ENCODE data around the gene REEP5. TPM values are rescaled to one million over a fixed set of nuclear protein-coding genes. Genes with fewer than 3 reads are reported as not detected.
"Not testable (repeated sequence)": the region's sequence is repeated elsewhere in the genome, so short reads cannot be mapped to it uniquely, and the experiment has no call there.

REEP5 gene
- 18.5 and 25.3 TPM in 2 replicates for total RNA-seq (2014; rRNA removed; shearing (Covaris generic); ENCODE audit: low replicate concordance)

DNA sequence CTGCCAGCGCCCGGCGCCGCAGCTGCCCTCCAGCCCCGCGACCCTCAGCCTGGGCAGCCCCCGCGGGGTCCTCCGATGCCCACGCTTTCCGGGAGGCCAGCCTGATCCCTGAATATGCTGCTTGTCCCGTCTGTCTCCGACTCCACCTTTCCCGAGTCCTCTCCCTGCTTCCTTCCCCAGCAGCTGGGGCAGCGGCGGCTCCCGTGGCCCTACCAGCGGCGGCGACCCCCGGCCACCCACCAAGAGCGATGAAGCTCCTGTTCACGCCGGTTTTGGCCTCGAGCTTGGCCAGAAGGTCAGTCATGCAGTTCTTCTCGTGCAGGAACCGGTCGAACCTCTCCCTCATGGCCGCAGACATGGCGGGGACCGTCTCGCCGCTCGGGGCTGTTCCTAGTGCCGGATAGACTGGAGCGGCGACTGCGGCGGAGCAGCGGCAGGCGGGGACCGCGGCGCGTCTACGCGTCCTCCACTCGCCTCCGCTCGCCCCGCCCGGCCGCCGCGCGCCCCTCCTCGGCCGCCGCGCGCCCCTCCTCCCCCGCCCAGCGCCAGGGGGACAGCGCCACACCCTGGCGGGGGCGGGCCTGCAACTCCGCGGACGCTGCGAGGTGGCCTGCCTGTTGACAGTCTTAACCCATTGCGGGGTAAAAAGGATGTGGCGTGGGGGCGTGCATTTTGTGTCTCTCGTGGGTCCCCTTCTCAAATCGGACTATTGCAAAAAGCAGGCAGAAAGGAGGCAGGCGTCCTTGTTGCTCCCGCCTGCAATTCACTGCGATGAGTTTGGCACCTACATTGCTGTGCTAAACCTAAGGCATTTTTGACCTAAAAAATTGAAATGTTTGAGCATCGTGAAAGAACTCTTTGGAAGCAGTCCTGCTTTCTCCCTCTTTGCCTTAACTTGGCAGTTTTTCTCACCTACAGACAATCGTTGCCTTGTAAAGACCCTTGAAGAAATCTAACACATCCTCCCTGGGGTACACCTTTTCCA lies at the start of gene REEP5:
Gene REEP5 (minus strand): TSS at position 395 of the 985 bp plus-strand sequence. CDS start 37 bp downstream, at position 358.
- Histone ChIP-seq H3K9me3 (no peaks in the 10 kb centered on the region), H3K4me3 (peak within 1 kb of the TSS; percentile 96), H3K27me3 (peaks cover 8% of the 10 kb centered on the region), H3K36me3 (peaks cover 33% of the 10 kb centered on the region)
- DNase-seq = peak; percentile 88

DNA sequence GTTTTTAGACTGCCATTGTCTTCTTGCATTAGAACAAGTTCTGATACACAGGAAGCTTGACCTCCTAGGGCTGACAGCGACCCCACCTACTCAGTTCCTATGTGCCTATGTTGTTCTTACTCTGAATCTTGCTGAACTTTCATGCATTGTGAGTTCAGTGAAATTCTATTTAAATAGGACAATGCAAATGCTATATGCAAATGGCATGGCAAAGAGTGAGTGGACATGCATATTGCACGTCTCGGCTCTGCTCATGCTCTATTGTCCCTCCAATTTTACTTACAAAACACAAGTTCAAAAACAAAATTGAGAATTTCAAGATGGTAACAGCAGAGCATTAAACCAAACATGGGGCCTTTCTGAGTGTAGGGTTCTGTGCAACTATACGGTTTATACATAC lies 49.2 kb upstream of the REEP5 start:
- no peaks in the 10 kb centered on the region for H3K36me3 ChIP-seq
- no peaks in the 10 kb centered on the region for H3K27me3 ChIP-seq
- no peak for DNase-seq
- no peak overlapping the region for H3K4me3 ChIP-seq
- H3K9me3 ChIP-seq = no peaks in the 10 kb centered on the region

DNA sequence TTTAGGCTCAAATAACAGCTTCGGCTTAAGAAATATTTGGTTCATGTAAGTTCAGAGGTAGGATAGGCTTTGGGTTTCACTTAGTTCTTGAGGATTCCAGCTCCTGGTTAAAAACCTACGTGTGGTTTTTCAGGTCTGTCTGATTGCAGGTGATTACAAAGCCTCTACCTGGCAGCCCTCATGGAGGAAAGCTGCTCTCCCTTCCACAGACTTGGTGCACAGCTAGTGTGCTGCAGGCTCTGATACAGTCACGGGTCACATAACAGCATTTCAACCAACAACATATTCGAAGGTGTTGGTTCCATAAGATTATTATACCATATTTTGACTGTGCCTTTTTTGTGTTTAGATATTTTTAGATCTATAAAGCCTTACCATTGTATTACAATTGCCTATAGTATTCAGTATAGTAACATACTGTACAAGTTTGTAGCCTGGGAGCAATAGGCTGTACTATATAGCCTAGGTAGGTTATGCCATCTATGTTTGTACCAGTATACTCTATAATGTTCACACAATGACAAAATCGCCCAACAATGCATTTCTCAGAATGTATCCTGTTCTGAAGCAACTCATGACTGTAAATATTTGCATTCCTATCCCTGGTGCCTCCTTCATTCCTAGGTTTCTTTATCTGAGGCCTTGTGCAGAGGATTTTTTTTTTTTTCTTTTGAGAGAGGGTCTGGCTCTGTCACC lies 46.5 kb upstream of the REEP5 start:
- H3K36me3 ChIP-seq = no peaks in the 10 kb centered on the region
- DNase-seq = no peak

DNA sequence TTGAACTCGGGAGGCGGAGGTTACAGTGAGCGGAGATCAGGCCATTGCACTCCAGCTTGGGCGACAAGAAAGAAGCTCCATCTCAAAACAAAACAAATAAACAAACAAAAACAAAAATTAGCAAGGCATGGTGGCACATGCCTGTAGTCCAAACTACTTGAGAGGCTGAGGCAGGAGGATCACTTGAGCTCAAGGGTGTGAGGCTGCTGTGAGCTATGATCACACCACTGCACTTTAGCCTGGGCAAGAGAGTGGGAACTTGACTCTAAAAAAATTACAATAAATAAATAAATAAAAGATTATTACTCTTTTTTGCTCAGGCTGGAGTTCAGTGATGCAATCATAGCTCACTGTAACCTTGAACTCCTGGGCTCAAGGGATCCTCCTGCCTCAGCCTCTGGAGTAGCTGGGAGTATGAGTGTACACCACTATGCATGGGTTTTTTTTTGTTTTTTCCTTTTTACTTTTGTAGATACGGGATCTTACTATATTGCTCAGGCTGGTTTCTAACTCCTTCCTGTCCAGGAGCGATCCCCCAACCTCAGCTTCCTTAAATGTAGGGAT lies 45.6 kb upstream of the REEP5 start:
- Histone ChIP-seq H3K27me3 (no peaks in the 10 kb centered on the region), H3K4me3 (no peak overlapping the region), H3K36me3 (no peaks in the 10 kb centered on the region), H3K9me3 (no peaks in the 10 kb centered on the region)
- no peak for DNase-seq

More for the DNA sequence above, 46.5 kb upstream of the REEP5 start:
- Histone ChIP-seq H3K4me3 (no peak overlapping the region), H3K27me3 (no peaks in the 10 kb centered on the region), H3K9me3 (no peaks in the 10 kb centered on the region)

GRCh38 chr5:112965733-112966306 lies 43.8 kb upstream of the REEP5 start:
- no peaks in the 10 kb centered on the region for H3K27me3 ChIP-seq
- no peak overlapping the region for H3K4me3 ChIP-seq
- no peaks in the 10 kb centered on the region for H3K9me3 ChIP-seq
- DNase-seq = no peak
- no peaks in the 10 kb centered on the region for H3K36me3 ChIP-seq

DNA sequence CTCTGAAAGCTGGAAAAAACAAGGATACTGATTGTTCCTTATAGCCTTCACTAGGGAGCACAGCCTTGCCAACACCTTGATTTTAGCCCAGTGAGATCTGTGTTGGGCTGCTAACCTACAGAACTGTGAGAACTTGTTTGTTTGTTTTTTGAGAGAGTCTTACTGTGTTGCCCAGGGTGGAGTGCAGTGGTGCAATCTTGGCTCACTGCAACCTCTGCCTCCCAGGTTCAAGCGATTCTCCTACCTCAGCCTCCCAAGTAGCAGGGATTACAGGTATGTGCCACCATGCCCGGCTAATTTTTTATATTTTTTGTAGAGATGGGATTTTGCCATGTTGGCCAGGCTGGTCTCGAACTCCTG lies 41.3 kb upstream of the REEP5 start:
- not testable (repeated sequence) for H3K9me3 ChIP-seq, DNase-seq, H3K27me3 ChIP-seq, H3K36me3 ChIP-seq, H3K4me3 ChIP-seq

DNA sequence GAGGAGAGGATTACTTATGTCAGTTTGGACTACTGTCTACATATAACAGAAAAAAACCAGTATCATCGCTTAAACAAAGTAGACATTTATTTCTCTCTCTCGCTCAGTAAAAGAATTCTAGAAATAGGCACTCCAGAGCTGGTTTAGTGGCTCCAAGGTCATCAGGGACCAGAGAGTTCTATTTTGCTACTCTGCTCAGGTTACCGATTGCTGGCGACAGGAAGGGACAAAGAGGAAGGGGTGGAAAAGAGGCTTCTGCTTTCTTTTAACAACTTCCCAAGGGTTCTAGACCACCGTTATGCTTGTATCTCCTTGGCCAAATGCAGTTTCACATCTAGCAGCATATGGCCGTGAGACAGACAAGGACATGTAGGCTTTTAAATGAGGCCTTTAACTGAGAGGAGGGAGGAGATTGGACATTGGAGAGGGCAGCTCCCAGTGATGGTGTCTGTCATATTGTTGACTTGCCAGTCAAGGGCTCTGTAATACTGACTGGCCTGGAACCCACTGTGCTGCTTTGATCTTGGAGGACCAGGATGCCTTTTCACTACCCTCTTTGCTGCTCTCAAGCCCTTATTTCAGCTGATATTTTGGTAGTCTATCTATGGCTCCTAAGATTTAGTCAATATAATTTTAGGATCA lies 39.0 kb upstream of the REEP5 start:
- Histone ChIP-seq H3K4me3 (no peak overlapping the region), H3K36me3 (no peaks in the 10 kb centered on the region), H3K27me3 (no peaks in the 10 kb centered on the region), H3K9me3 (no peaks in the 10 kb centered on the region)
- DNase-seq = no peak

DNA sequence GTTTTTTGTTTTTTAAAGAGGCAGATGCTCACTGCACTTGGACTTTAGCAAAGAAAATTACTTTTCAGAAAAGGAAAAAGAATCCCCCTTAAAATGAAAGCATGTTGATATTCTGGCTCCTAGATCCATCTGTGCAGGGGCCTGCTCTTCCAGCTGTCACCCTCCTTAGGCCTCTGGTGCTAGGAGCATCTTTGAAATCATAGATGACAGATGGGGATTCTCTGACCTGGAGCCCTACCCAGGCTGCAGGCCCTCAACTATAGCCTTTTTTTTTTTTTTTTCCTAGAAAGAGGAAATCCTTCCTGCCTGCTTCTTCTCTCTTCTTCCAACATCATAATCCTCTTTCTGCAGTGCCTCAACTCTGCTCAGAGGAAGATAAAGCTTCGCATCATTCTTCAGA lies 38.3 kb upstream of the REEP5 start:
- no peaks in the 10 kb centered on the region for H3K9me3 ChIP-seq
- H3K27me3 ChIP-seq = no peaks in the 10 kb centered on the region
- H3K36me3 ChIP-seq = no peaks in the 10 kb centered on the region
- H3K4me3 ChIP-seq = no peak overlapping the region
- DNase-seq = no peak

GRCh38 chr5:112959872-112960271 lies 37.8 kb upstream of the REEP5 start:
- peak; percentile 91 for DNase-seq
- not testable (repeated sequence) for H3K9me3 ChIP-seq, H3K4me3 ChIP-seq, H3K27me3 ChIP-seq, H3K36me3 ChIP-seq

- H3K4me3 ChIP-seq = no peak overlapping the region
- H3K36me3 ChIP-seq = no peaks in the 10 kb centered on the region
- H3K27me3 ChIP-seq = no peaks in the 10 kb centered on the region; the same call in 1 of the 2 replicates
- DNase-seq = peak; percentile 99
- no peaks in the 10 kb centered on the region for H3K9me3 ChIP-seq
Observed at GRCh38 chr5:112958093-112959088, 36.4 kb upstream of the REEP5 start.

- Histone ChIP-seq H3K4me3 (no peak overlapping the region), H3K9me3 (no peaks in the 10 kb centered on the region), H3K36me3 (no peaks in the 10 kb centered on the region), H3K27me3 (peaks cover 5% of the 10 kb centered on the region; the same call in 1 of the 2 replicates)
- no peak for DNase-seq
Observed at GRCh38 chr5:112957036-112957808, 35.2 kb upstream of the REEP5 start.

- H3K9me3 ChIP-seq = no peaks in the 10 kb centered on the region
- no peak overlapping the region for H3K4me3 ChIP-seq
- H3K27me3 ChIP-seq = peaks cover 5% of the 10 kb centered on the region; the same call in 1 of the 2 replicates
- no peaks in the 10 kb centered on the region for H3K36me3 ChIP-seq
- DNase-seq = no peak
Observed at GRCh38 chr5:112956606-112957005, 34.6 kb upstream of the REEP5 start.

- peaks cover 21% of the 10 kb centered on the region for H3K27me3 ChIP-seq
- no peak for DNase-seq
- H3K36me3 ChIP-seq = no peaks in the 10 kb centered on the region
- H3K4me3 ChIP-seq = no peak overlapping the region
- no peaks in the 10 kb centered on the region for H3K9me3 ChIP-seq
Observed at GRCh38 chr5:112951124-112951702, 29.2 kb upstream of the REEP5 start.

- no peaks in the 10 kb centered on the region for H3K9me3 ChIP-seq
- H3K4me3 ChIP-seq = no peak overlapping the region
- no peaks in the 10 kb centered on the region for H3K36me3 ChIP-seq
- peaks cover 34% of the 10 kb centered on the region for H3K27me3 ChIP-seq
- no peak for DNase-seq
Observed at GRCh38 chr5:112948458-112948857, 26.4 kb upstream of the REEP5 start.

Measured in MG63 (cell line).